Mucosa of descending colon (tissue), 3 donors: ENCODE data around the gene CD1D. TPM values are rescaled to one million over a fixed set of nuclear protein-coding genes. Genes with fewer than 3 reads are reported as not detected.

ENCODE experiments used
- ATAC-seq: fragments of 200-7000 bp; cut with Tn5 transposase; one replicate; pipeline ENCODE4 v1.9.1; 2020; ENCODE audit warnings: mild to moderate bottlenecking, moderate library complexity
- DNase-seq, 3 donors: peaks; one replicate each; pipeline ENCODE4 v3.0.0-alpha.2; 2020
- H3K36me3 ChIP-seq: fragments of 200-600 bp; one replicate; pipeline ENCODE4 v1.8.0; 2021; ENCODE audit warnings: low read depth, mild to moderate bottlenecking
- H3K4me1 ChIP-seq: fragments of 200-600 bp; one replicate; pipeline ENCODE4 v1.8.0; 2021; ENCODE audit warnings: low read depth, mild to moderate bottlenecking
- H3K4me3 ChIP-seq: fragments of 200-600 bp; one replicate; pipeline ENCODE4 v1.8.0; 2021; ENCODE audit warnings: mild to moderate bottlenecking
- H3K9me3 ChIP-seq: fragments of 200-600 bp; one replicate; pipeline ENCODE4 v1.8.0; 2021; ENCODE audit warnings: mild to moderate bottlenecking
- CTCF ChIP-seq: fragments of 200-600 bp; IDR thresholded peaks from one replicate; pipeline ENCODE4 v1.8.0; 2022; ENCODE audit warnings: antibody characterized with exemption, mild to moderate bottlenecking
- intact Hi-C, 2 donors: fragments of 100-400 bp; cut with DNase I in 1 of 2; cut with micrococcal nuclease in 1 of 2; formaldehyde crosslinking; loops; one replicate each; pipeline versions ENCODE4 v1.11.0 to v1.11.1; 2022; cut with DNase I, micrococcal nuclease
- total RNA-seq, 3 donors: library from RNA; stranded (reverse); fragmentation: NEBNext Ultra II Directional in 2 of 3; extraction: Animal tissue kit (Norgen Biotek cat#: 25700) in 2 of 3; gene quantifications; one replicate each; pipeline versions ENCODE4 v1.2.1 to v1.2.4, GENCODE V29; 2021 to 2023
- donor health status: DM: no; HTN: no; CAD: no; lungs with moderate emphysema.
- donor health status: DM: no; HTN: no; CAD: no.
- donor health status: DM: no; HTN: yes; CAD: no.

CD1D gene
- total RNA-seq, 3 donors from 2014 or later = 2.4 to 7.5 (median 5.4) TPM

- intact Hi-C loops = no loop called here
- DNase-seq = no peak
- TF ChIP-seq CTCF = no peak
Observed at GRCh38 chr1:158146739-158147138, 34.0 kb upstream of the CD1D start.

GRCh38 chr1:158147401-158147800, 33.3 kb upstream of the CD1D start:
- H3K36me3 ChIP-seq = no peaks in the 10 kb centered on the region
- H3K9me3 ChIP-seq = no peaks in the 10 kb centered on the region
- no peak for ATAC-seq
- no peak overlapping the region for H3K4me3 ChIP-seq
- intact Hi-C loops = no loop called here
- no peak for DNase-seq
- peaks cover 5% of the 10 kb centered on the region for H3K4me1 ChIP-seq
- TF ChIP-seq CTCF = no peak

More at GRCh38 chr1:158146739-158147138, 34.0 kb upstream of the CD1D start:
- ATAC-seq = no peak
- Histone ChIP-seq H3K4me1 (peaks cover 5% of the 10 kb centered on the region), H3K9me3 (no peaks in the 10 kb centered on the region), H3K4me3 (no peak overlapping the region), H3K36me3 (no peaks in the 10 kb centered on the region)

- Histone ChIP-seq H3K4me3 (no peak overlapping the region), H3K9me3 (no peaks in the 10 kb centered on the region), H3K36me3 (no peaks in the 10 kb centered on the region), H3K4me1 (peaks cover 5% of the 10 kb centered on the region)
- ATAC-seq (no peak), DNase-seq (no peak)
- TF ChIP-seq CTCF = no peak
- intact Hi-C loops = no loop called here
Observed at GRCh38 chr1:158147869-158148268, 32.8 kb upstream of the CD1D start.

GRCh38 chr1:158148468-158148867, 32.2 kb upstream of the CD1D start:
- ATAC-seq (no peak), DNase-seq (no peak)
- Histone ChIP-seq H3K9me3 (no peaks in the 10 kb centered on the region), H3K36me3 (no peaks in the 10 kb centered on the region), H3K4me3 (no peak overlapping the region), H3K4me1 (peaks cover 5% of the 10 kb centered on the region)
- intact Hi-C loops = no loop called here
- no peak for TF ChIP-seq CTCF

GRCh38 chr1:158149175-158149574, 31.5 kb upstream of the CD1D start:
- H3K4me1 ChIP-seq = peaks cover 5% of the 10 kb centered on the region
- intact Hi-C loops = no loop called here
- H3K36me3 ChIP-seq = no peaks in the 10 kb centered on the region
- H3K4me3 ChIP-seq = no peak overlapping the region
- ATAC-seq = no peak
- DNase-seq = no peak
- H3K9me3 ChIP-seq = no peaks in the 10 kb centered on the region
- TF ChIP-seq CTCF = no peak
